ENCODE data around the gene SLC26A2.

- TF ChIP-seq EZH2phosphoT487 (IDR thresholded peaks at IDR 0.05; ENCODE audit: insufficient read depth, low read depth) (peak; percentile 76; the same call in 1 of the 2 replicates), EZH2 (IDR thresholded peaks at IDR 0.05; ENCODE audit: insufficient read depth, poor library complexity, severe bottlenecking) (no peak)
These were observed 76.0 kb downstream of the SLC26A2 start for GRCh38 chr5:150036513-150036912.

All from GM23248 (cell line).